GM23338 (cell line): Measurements from ENCODE around the gene VWCE. TPM values are rescaled to one million over a fixed set of nuclear protein-coding genes. Genes with fewer than 3 reads are reported as not detected.

Experiments used
- ATAC-seq: fragments of 200-7000 bp; cut with Tn5 transposase; 3 replicates; pipeline ENCODE4 v1.9.1; 2020
- DNase-seq: peaks from one replicate; pipeline ENCODE4 v3.0.0-alpha.2; 2015; ENCODE audit warnings: low spot score
- H2AFZ ChIP-seq: fragments of 200-600 bp; sonication (generic); 2 replicates; pipeline ENCODE4 v1.8.0; 2016; ENCODE audit warnings: antibody characterized with exemption, mild to moderate bottlenecking, moderate library complexity
- H3F3A ChIP-seq: fragments of 200-600 bp; sonication (generic); replicated peaks from 2 replicates; pipeline ENCODE4 v1.8.0; 2017; ENCODE audit warnings: antibody characterized with exemption, mixed run types, low read depth
- H3K27ac ChIP-seq: fragments of 200-600 bp; sonication (generic); 2 replicates; pipeline ENCODE4 v1.6.1; 2016; ENCODE audit warnings: low read depth
- H3K27me3 ChIP-seq: fragments of 200-600 bp; sonication (generic); 2 replicates; pipeline ENCODE4 v1.8.0; 2016; ENCODE audit warnings: mild to moderate bottlenecking, mixed run types, moderate library complexity; ENCODE audit not compliant: insufficient read depth
- H3K36me3 ChIP-seq: fragments of 200-600 bp; sonication (generic); 2 replicates; pipeline ENCODE4 v1.8.0; 2016; ENCODE audit warnings: mild to moderate bottlenecking; ENCODE audit not compliant: insufficient read depth
- H3K4me1 ChIP-seq: fragments of 200-600 bp; sonication (generic); 2 replicates; pipeline ENCODE4 v1.8.0; 2016; ENCODE audit warnings: mild to moderate bottlenecking, moderate library complexity; ENCODE audit not compliant: insufficient read depth
- H3K4me2 ChIP-seq: fragments of 200-600 bp; sonication (generic); 2 replicates; pipeline ENCODE4 v1.7.1; 2017; ENCODE audit warnings: mixed run types
- H3K4me3 ChIP-seq: fragments of 200-600 bp; sonication (generic); 2 replicates; pipeline ENCODE4 v1.6.1; 2016; ENCODE audit warnings: mixed run types
- H3K79me2 ChIP-seq: fragments of 200-600 bp; sonication (generic); replicated peaks from 2 replicates; pipeline ENCODE4 v1.8.0; 2017; ENCODE audit warnings: mild to moderate bottlenecking; ENCODE audit not compliant: insufficient read depth
- H3K9me2 ChIP-seq: fragments of 200-600 bp; sonication (generic); 2 replicates; pipeline ENCODE4 v1.8.0; 2017; ENCODE audit not compliant: insufficient read depth
- H4K20me1 ChIP-seq: fragments of 200-600 bp; sonication (generic); replicated peaks from 2 replicates; pipeline ENCODE4 v1.8.0; 2017; ENCODE audit warnings: mild to moderate bottlenecking; ENCODE audit not compliant: insufficient read depth
- H3K27ac Mint-ChIP-seq: 2 replicates; pipeline ENCODE4 v1.8.0; 2020; ENCODE audit warnings: inconsistent platforms, mild to moderate bottlenecking, moderate library complexity, mixed read lengths
- H3K27me3 Mint-ChIP-seq: 3 replicates; pipeline ENCODE4 v1.8.0; 2022; ENCODE audit warnings: low read depth, mild to moderate bottlenecking, moderate library complexity, mixed read lengths, inconsistent platforms; ENCODE audit not compliant: insufficient read depth, poor library complexity
- H3K36me3 Mint-ChIP-seq: 3 replicates; pipeline ENCODE4 v1.8.0; 2021; ENCODE audit warnings: low read depth, mild to moderate bottlenecking, inconsistent platforms, moderate library complexity, mixed read lengths
- H3K4me1 Mint-ChIP-seq: 3 replicates; pipeline ENCODE4 v1.8.0; 2020; ENCODE audit warnings: mild to moderate bottlenecking, inconsistent platforms, mixed read lengths
- H3K4me3 Mint-ChIP-seq: 3 replicates; pipeline ENCODE4 v1.8.0; 2021; ENCODE audit warnings: moderate library complexity, mild to moderate bottlenecking, inconsistent platforms, mixed read lengths
- H3K9me3 Mint-ChIP-seq: 3 replicates; pipeline ENCODE4 v1.8.0; 2020; ENCODE audit warnings: moderate library complexity, mild to moderate bottlenecking, inconsistent platforms, mixed read lengths
- CREB1 ChIP-seq: fragments of 250-450 bp; sonication (Bioruptor Pico); IDR thresholded peaks from 2 replicates; pipeline ENCODE4 v1.5.0; 2020; ENCODE audit warnings: low read depth, mild to moderate bottlenecking, moderate library complexity
- EZH2 ChIP-seq: fragments of 200-600 bp; sonication (generic); IDR thresholded peaks from one replicate; pipeline ENCODE4 v1.8.0; 2017; ENCODE audit warnings: antibody characterized with exemption, mild to moderate bottlenecking, low read depth; ENCODE audit not compliant: unreplicated experiment
- EZH2phosphoT487 ChIP-seq: fragments of 200-600 bp; sonication (generic); IDR thresholded peaks from one replicate; pipeline ENCODE4 v1.8.1; 2018; ENCODE audit warnings: antibody characterized with exemption; ENCODE audit not compliant: unreplicated experiment
- JUNB ChIP-seq: IDR thresholded peaks from one replicate; pipeline ENCODE4 v1.6.1; 2016; ENCODE audit warnings: antibody characterized with exemption; ENCODE audit not compliant: unreplicated experiment
- NANOG ChIP-seq: IDR thresholded peaks from 2 replicates; pipeline ENCODE4 v1.6.1; 2016; ENCODE audit warnings: antibody characterized with exemption, borderline replicate concordance
- POLR2AphosphoS5 ChIP-seq: IDR thresholded peaks from 2 replicates; pipeline ENCODE4 v1.6.1; 2016; ENCODE audit warnings: antibody characterized with exemption, low read depth
- STAT1 ChIP-seq: IDR thresholded peaks from one replicate; pipeline ENCODE4 v1.6.1; 2016; ENCODE audit warnings: antibody characterized with exemption; ENCODE audit not compliant: unreplicated experiment
- ZNF114 ChIP-seq: fragments of 250-450 bp; sonication (Bioruptor Pico); IDR thresholded peaks from 2 replicates; pipeline ENCODE4 v1.5.0; 2020; ENCODE audit warnings: mild to moderate bottlenecking, moderate library complexity
- ZNF331 ChIP-seq: fragments of 250-450 bp; sonication (Bioruptor Pico); IDR thresholded peaks from 2 replicates; pipeline ENCODE4 v1.5.0; 2020; ENCODE audit warnings: low read depth, mild to moderate bottlenecking, moderate library complexity
- polyA plus RNA-seq: library from polyadenylated mRNA; unstranded; fragments of >200 nt; fragmentation: Nextera tagmentation; extraction: Ambion mirVana; gene quantifications from 2 replicates; pipeline ENCODE4 v1.2.1, GENCODE V29; 2016
- total RNA-seq: library from RNA; depleted of rRNA; stranded (reverse); fragments of >200 nt; shearing (Covaris generic); gene quantifications from 2 replicates; pipeline ENCODE4 v1.2.3, GENCODE V29; 2014
- TF ChIP-seq, protein P1 (sequence below): fragments of 250-450 bp; sonication (Bioruptor Pico); IDR thresholded peaks from 2 replicates; pipeline ENCODE4 v1.5.0; 2020; ENCODE audit warnings: mild to moderate bottlenecking, moderate library complexity
- TF ChIP-seq, protein P2 (sequence below): IDR thresholded peaks from 2 replicates; pipeline ENCODE4 v1.6.1; 2016; ENCODE audit warnings: antibody characterized with exemption
- TF ChIP-seq, protein P3 (sequence below), 2 experiments: fragments of 200-600 bp in 1 of 2; sonication (generic) in 1 of 2; conservative IDR thresholded peaks; 2 replicates each; pipeline versions ENCODE4 v1.5.1 to v1.6.1; 2016 to 2017; ENCODE audit warnings: antibody characterized with exemption in 2 of 2, low read depth in 2 of 2, mild to moderate bottlenecking in 2 of 2, moderate library complexity in 1 of 2

VWCE gene
- total and polyA plus RNA-seq, 2 experiments from 2014 or later = 9.9 to 16.9 TPM

DNA sequence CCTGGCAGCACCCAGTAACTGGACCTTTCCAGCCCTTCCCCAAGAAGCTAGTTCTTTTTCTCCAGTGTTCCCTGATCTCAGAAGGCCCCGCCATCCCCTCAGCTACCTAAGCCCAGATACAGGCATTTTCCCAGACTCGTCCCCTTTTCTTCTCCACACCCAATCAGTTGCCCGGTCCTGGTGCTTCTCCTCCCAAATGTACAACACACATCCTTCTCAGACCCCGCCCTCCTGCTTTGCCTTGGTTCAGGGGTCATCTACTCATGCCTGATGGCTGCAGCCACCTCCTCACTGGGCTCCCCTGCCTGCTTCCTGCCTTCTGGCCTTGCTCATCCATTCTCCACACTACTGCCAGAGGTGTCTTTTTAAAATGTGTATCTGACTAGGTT lies 44.4 kb upstream of the VWCE start:
- TF ChIP-seq EZH2 = no peak
- TF ChIP-seq, protein P1, sequence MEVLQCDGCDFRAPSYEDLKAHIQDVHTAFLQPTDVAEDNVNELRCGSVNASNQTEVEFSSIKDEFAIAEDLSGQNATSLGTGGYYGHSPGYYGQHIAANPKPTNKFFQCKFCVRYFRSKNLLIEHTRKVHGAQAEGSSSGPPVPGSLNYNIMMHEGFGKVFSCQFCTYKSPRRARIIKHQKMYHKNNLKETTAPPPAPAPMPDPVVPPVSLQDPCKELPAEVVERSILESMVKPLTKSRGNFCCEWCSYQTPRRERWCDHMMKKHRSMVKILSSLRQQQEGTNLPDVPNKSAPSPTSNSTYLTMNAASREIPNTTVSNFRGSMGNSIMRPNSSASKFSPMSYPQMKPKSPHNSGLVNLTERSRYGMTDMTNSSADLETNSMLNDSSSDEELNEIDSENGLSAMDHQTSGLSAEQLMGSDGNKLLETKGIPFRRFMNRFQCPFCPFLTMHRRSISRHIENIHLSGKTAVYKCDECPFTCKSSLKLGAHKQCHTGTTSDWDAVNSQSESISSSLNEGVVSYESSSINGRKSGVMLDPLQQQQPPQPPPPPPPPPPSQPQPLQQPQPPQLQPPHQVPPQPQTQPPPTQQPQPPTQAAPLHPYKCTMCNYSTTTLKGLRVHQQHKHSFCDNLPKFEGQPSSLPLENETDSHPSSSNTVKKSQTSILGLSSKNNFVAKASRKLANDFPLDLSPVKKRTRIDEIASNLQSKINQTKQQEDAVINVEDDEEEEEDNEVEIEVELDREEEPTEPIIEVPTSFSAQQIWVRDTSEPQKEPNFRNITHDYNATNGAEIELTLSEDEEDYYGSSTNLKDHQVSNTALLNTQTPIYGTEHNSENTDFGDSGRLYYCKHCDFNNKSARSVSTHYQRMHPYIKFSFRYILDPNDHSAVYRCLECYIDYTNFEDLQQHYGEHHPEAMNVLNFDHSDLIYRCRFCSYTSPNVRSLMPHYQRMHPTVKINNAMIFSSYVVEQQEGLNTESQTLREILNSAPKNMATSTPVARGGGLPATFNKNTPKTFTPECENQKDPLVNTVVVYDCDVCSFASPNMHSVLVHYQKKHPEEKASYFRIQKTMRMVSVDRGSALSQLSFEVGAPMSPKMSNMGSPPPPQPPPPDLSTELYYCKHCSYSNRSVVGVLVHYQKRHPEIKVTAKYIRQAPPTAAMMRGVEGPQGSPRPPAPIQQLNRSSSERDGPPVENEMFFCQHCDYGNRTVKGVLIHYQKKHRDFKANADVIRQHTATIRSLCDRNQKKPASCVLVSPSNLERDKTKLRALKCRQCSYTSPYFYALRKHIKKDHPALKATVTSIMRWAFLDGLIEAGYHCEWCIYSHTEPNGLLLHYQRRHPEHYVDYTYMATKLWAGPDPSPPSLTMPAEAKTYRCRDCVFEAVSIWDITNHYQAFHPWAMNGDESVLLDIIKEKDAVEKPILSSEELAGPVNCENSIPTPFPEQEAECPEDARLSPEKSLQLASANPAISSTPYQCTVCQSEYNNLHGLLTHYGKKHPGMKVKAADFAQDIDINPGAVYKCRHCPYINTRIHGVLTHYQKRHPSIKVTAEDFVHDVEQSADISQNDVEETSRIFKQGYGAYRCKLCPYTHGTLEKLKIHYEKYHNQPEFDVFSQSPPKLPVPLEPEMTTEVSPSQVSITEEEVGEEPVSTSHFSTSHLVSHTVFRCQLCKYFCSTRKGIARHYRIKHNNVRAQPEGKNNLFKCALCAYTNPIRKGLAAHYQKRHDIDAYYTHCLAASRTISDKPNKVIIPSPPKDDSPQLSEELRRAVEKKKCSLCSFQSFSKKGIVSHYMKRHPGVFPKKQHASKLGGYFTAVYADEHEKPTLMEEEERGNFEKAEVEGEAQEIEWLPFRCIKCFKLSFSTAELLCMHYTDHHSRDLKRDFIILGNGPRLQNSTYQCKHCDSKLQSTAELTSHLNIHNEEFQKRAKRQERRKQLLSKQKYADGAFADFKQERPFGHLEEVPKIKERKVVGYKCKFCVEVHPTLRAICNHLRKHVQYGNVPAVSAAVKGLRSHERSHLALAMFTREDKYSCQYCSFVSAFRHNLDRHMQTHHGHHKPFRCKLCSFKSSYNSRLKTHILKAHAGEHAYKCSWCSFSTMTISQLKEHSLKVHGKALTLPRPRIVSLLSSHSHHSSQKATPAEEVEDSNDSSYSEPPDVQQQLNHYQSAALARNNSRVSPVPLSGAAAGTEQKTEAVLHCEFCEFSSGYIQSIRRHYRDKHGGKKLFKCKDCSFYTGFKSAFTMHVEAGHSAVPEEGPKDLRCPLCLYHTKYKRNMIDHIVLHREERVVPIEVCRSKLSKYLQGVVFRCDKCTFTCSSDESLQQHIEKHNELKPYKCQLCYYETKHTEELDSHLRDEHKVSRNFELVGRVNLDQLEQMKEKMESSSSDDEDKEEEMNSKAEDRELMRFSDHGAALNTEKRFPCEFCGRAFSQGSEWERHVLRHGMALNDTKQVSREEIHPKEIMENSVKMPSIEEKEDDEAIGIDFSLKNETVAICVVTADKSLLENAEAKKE = no peak
- TF ChIP-seq, protein P2, sequence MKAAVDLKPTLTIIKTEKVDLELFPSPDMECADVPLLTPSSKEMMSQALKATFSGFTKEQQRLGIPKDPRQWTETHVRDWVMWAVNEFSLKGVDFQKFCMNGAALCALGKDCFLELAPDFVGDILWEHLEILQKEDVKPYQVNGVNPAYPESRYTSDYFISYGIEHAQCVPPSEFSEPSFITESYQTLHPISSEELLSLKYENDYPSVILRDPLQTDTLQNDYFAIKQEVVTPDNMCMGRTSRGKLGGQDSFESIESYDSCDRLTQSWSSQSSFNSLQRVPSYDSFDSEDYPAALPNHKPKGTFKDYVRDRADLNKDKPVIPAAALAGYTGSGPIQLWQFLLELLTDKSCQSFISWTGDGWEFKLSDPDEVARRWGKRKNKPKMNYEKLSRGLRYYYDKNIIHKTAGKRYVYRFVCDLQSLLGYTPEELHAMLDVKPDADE = no peak
- no peak for TF ChIP-seq POLR2AphosphoS5
- TF ChIP-seq, protein P3, sequence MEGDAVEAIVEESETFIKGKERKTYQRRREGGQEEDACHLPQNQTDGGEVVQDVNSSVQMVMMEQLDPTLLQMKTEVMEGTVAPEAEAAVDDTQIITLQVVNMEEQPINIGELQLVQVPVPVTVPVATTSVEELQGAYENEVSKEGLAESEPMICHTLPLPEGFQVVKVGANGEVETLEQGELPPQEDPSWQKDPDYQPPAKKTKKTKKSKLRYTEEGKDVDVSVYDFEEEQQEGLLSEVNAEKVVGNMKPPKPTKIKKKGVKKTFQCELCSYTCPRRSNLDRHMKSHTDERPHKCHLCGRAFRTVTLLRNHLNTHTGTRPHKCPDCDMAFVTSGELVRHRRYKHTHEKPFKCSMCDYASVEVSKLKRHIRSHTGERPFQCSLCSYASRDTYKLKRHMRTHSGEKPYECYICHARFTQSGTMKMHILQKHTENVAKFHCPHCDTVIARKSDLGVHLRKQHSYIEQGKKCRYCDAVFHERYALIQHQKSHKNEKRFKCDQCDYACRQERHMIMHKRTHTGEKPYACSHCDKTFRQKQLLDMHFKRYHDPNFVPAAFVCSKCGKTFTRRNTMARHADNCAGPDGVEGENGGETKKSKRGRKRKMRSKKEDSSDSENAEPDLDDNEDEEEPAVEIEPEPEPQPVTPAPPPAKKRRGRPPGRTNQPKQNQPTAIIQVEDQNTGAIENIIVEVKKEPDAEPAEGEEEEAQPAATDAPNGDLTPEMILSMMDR (conservative IDR thresholded peaks at IDR 0.05; ENCODE audit: low read depth in 2 of 2) = no peak
- TF ChIP-seq ZNF114 = no peak
- no peak for TF ChIP-seq NANOG
- TF ChIP-seq CREB1 (CRISPR knock-in tag) = no peak
- TF ChIP-seq EZH2phosphoT487 = no peak
- TF ChIP-seq STAT1 = no peak
- TF ChIP-seq ZNF331 (CRISPR knock-in tag) = no peak
- no peak for TF ChIP-seq JUNB
- peaks cover 11% of the 10 kb centered on the region; the same call in 1 of the 2 replicates for H3K4me1 ChIP-seq
- H4K20me1 ChIP-seq = no peaks in the 10 kb centered on the region
- Mint-ChIP-seq H3K27me3 (peaks cover 4% of the 10 kb centered on the region), H3K9me3 (no peaks in the 10 kb centered on the region), H3K27ac (no peak overlapping the region), H3K4me3 (no peak overlapping the region), H3K4me1 (peaks cover 14% of the 10 kb centered on the region; the same call in 2 of the 3 replicates), H3K36me3 (peaks cover 10% of the 10 kb centered on the region; the same call in 2 of the 3 replicates)
- DNase-seq = no peak
- H3K79me2 ChIP-seq = no peaks in the 10 kb centered on the region
- no peak overlapping the region for H3K4me3 ChIP-seq
- H3K9me2 ChIP-seq = no peaks in the 10 kb centered on the region
- no peaks in the 10 kb centered on the region for H3K36me3 ChIP-seq
- H2AFZ ChIP-seq = no peak overlapping the region
- H3K4me2 ChIP-seq = no peak overlapping the region
- ATAC-seq = no peak
- H3K27ac ChIP-seq = no peak overlapping the region
- H3F3A ChIP-seq = peaks cover 16% of the 10 kb centered on the region
- no peaks in the 10 kb centered on the region for H3K27me3 ChIP-seq
